Smooth muscle cell of trachea (primary cell): ENCODE results near the gene APELA. TPM values are rescaled to one million over a fixed set of nuclear protein-coding genes. Genes with fewer than 3 reads are reported as not detected.

Experiments
- total RNA-seq: library from RNA; depleted of rRNA; stranded (reverse); fragments of >200 nt; gene quantifications from 2 replicates; pipeline ENCODE4 v1.2.1, GENCODE V29; 2014

Gene APELA, protein sequence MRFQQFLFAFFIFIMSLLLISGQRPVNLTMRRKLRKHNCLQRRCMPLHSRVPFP
- not detected in 2 replicates for total RNA-seq

DNA sequence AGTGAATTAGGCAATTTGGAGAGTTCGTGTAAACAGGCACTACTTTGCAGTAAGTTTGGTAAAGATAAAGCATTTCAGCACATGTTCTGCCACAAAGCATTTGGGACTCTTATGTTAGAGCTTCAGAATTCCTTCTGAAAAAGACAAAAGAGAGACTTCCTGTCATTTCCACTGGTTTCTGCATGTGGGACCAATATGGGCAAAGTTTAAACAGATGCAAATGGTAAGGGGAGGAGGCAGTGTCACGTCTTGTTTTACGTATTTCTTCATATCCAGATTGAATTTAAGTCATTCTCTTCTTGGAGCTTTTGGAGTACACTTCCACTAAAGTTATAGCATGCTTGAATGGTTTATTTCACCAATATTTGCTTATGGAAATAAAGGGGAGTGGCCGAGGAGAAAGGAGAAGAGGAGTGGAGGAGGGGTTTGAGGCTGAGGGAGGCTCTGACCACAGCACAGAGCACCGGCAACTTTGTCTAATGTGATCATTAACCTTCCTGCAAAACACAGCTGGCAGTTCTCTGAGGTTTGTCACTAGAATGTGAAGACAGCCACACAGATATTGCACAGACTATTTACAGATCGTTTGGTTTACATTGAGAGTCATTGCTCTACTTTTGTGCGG is at the start of gene APELA:
APELA (plus strand) TSS at position 479 of the 625 bp plus-strand sequence. CDS start 154 bp downstream, outside the sequence.

Other genes starting within 250 kb of the APELA start
- gene SMIM31, start 123.0 kb upstream of the APELA start, total RNA-seq, result not detected in 2 replicates
- 2.3 and 5.0 TPM in 2 replicates for gene TRIM61, start 100.5 kb downstream of the APELA start, total RNA-seq
- gene TRIM60, start 154.8 kb downstream of the APELA start, total RNA-seq, result not detected in 2 replicates
- not detected in 2 replicates for gene TRIM75, start 176.7 kb downstream of the APELA start, total RNA-seq
- 5.3 and 8.7 TPM in 2 replicates for gene TMEM192, start 235.7 kb downstream of the APELA start, total RNA-seq